Caco-2 (cell line): ENCODE measurements around the gene MEF2C. TPM values are rescaled to one million over a fixed set of nuclear protein-coding genes. Genes with fewer than 3 reads are reported as not detected.
"Not testable (repeated sequence)": the region's sequence is repeated elsewhere in the genome, so short reads cannot be mapped to it uniquely, and the experiment has no call there.

ENCODE experiments used
- BruUV-seq: library from RNA; stranded (reverse); fragments of 400-500 nt; replicated peaks from 2 replicates; lab custom pipeline; 2021; lab: Mats Ljungman, UMichigan
- CTCF ChIA-PET: fragments of 300-600 bp; sonication (Branson Sonifier 250); formaldehyde crosslinking; loops from one replicate; lab custom pipeline; 2022; ENCODE audit warnings: antibody characterized with exemption; lab: Charles Lee
- POLR2A ChIA-PET: fragments of 300-600 bp; sonication (Branson Sonifier 250); formaldehyde crosslinking; loops from one replicate; lab custom pipeline; 2022; ENCODE audit warnings: antibody characterized with exemption; lab: Charles Lee
- DNase-seq, 2 experiments: peaks; one replicate each; pipeline versions ENCODE4 v3.0.0 to v3.0.0-alpha.2; 2020 to 2022
- H3K27me3 ChIP-seq: replicated peaks from 2 replicates; pipeline ENCODE4 v1.6.0; 2011; ENCODE audit warnings: low read length; ENCODE audit not compliant: control insufficient read depth, insufficient read depth
- H3K36me3 ChIP-seq: 2 replicates; pipeline ENCODE4 v1.5.1; 2011; ENCODE audit warnings: low read length; ENCODE audit not compliant: control insufficient read depth, insufficient read depth
- H3K4me1 ChIP-seq: fragments of 250-450 bp; sonication (Bioruptor Pico); 2 replicates; pipeline ENCODE4 v1.5.1; 2020; ENCODE audit warnings: mild to moderate bottlenecking
- H3K4me3 ChIP-seq: 2 replicates; pipeline ENCODE4 v1.5.1; 2011; ENCODE audit warnings: low read depth, mild to moderate bottlenecking, control low read depth, low read length
- H3K9me3 ChIP-seq: fragments of 250-450 bp; sonication (Bioruptor Pico); 2 replicates; pipeline ENCODE4 v1.5.1; 2020; ENCODE audit warnings: mild to moderate bottlenecking, moderate library complexity
- H3K27ac Mint-ChIP-seq: one replicate; pipeline ENCODE4 v1.8.0; 2022; ENCODE audit warnings: mixed read lengths; ENCODE audit not compliant: unreplicated experiment
- H3K27me3 Mint-ChIP-seq: one replicate; pipeline ENCODE4 v1.8.0; 2022; ENCODE audit warnings: mixed read lengths; ENCODE audit not compliant: insufficient read depth, unreplicated experiment
- H3K36me3 Mint-ChIP-seq: one replicate; pipeline ENCODE4 v1.8.0; 2022; ENCODE audit warnings: mild to moderate bottlenecking, mixed read lengths; ENCODE audit not compliant: insufficient read depth, unreplicated experiment
- H3K4me1 Mint-ChIP-seq: one replicate; pipeline ENCODE4 v1.8.0; 2022; ENCODE audit warnings: low read depth, mixed read lengths; ENCODE audit not compliant: unreplicated experiment
- H3K4me3 Mint-ChIP-seq: one replicate; pipeline ENCODE4 v1.8.0; 2022; ENCODE audit warnings: mild to moderate bottlenecking, moderate library complexity, mixed read lengths; ENCODE audit not compliant: unreplicated experiment
- H3K9me3 Mint-ChIP-seq: one replicate; pipeline ENCODE4 v1.8.0; 2022; ENCODE audit warnings: mixed read lengths; ENCODE audit not compliant: unreplicated experiment
- CTCF ChIP-seq, 2 experiments: fragments of 200-600 bp in 1 of 2; IDR thresholded peaks; 1 replicate in 1 of 2; 2 replicates in 1 of 2; pipeline versions ENCODE4 v1.5.1 to v1.8.0; 2011 to 2022; ENCODE audit warnings: antibody characterized with exemption in 1 of 2, control low read depth in 1 of 2, inconsistent platforms in 1 of 2, low read depth in 1 of 2, low read length in 1 of 2, mild to moderate bottlenecking in 1 of 2, moderate library complexity in 1 of 2; ENCODE audit not compliant: insufficient read depth in 1 of 2, severe bottlenecking in 1 of 2, unreplicated experiment in 1 of 2
- intact Hi-C: fragments of 100-400 bp; cut with micrococcal nuclease; formaldehyde crosslinking; loops from one replicate; pipeline ENCODE4 v1.10.0; 2022; ENCODE audit not compliant: unreplicated experiment
- total RNA-seq: library from RNA; stranded (reverse); gene quantifications from 2 replicates; pipeline ENCODE4 v1.2.3, GENCODE V29; 2022

Gene MEF2C
- total RNA-seq, 1 experiment from 2014 or later: 1.5 TPM

- DNase-seq: no peak
- peaks cover 9% of the 10 kb centered on the region; the same call in 1 of the 2 replicates for H3K4me1 ChIP-seq
- H3K36me3 Mint-ChIP-seq: no peaks in the 10 kb centered on the region
- no peaks in the 10 kb centered on the region for H3K27me3 Mint-ChIP-seq
- H3K9me3 ChIP-seq: peaks cover 2% of the 10 kb centered on the region; the same call in 1 of the 2 replicates
- peaks cover 15% of the 10 kb centered on the region for H3K9me3 Mint-ChIP-seq
- intact Hi-C loops: no loop called here
- POLR2A ChIA-PET: no interaction called here
- no peak for TF ChIP-seq CTCF (IDR thresholded peaks at IDR 0.05; ENCODE audit: insufficient read depth in 1 of 2, low read depth in 1 of 2, low read length in 1 of 2, severe bottlenecking in 1 of 2, unreplicated experiment in 1 of 2)
- BruUV-seq: no TSS peak
- no peak overlapping the region for H3K4me3 ChIP-seq
- H3K4me1 Mint-ChIP-seq: no peaks in the 10 kb centered on the region
- no peak overlapping the region for H3K4me3 Mint-ChIP-seq
- H3K27me3 ChIP-seq: no peaks in the 10 kb centered on the region
- H3K36me3 ChIP-seq: no peaks in the 10 kb centered on the region
- no peak overlapping the region for H3K27ac Mint-ChIP-seq
- CTCF ChIA-PET: no interaction called here
Measured at GRCh38 chr5:88861231-88861630, 21.8 kb downstream of the MEF2C start.

DNA sequence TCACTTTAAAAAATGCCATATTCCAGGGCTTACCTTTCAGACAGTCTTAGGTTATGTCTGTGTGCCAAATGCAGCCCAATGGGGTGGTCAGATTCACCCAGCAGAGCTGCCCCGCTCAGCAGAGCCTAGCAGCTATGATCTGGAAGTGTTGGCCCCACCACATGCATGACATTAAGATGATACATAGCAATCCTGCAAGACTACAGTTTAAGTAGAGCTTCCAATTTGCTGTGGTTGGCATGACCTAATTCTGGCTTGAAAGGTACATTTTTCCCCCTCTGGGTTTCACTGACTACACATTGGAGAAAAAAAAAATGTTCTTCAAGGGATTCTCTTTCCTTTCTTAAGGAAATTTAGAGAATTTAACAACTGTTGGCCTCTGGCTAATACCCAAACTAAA, 22.5 kb downstream of the MEF2C start:
- H3K9me3 Mint-ChIP-seq: peaks cover 22% of the 10 kb centered on the region
- TF ChIP-seq CTCF (IDR thresholded peaks at IDR 0.05; ENCODE audit: insufficient read depth in 1 of 2, low read depth in 1 of 2, low read length in 1 of 2, severe bottlenecking in 1 of 2, unreplicated experiment in 1 of 2): no peak
- no peaks in the 10 kb centered on the region for H3K4me1 Mint-ChIP-seq
- H3K27ac Mint-ChIP-seq: no peak overlapping the region
- POLR2A ChIA-PET: no interaction called here
- H3K9me3 ChIP-seq: peaks cover 2% of the 10 kb centered on the region; the same call in 1 of the 2 replicates
- H3K27me3 Mint-ChIP-seq: no peaks in the 10 kb centered on the region
- H3K27me3 ChIP-seq: no peaks in the 10 kb centered on the region
- H3K36me3 Mint-ChIP-seq: no peaks in the 10 kb centered on the region
- H3K4me1 ChIP-seq: peaks cover 9% of the 10 kb centered on the region; the same call in 1 of the 2 replicates
- CTCF ChIA-PET: no interaction called here
- H3K4me3 ChIP-seq: no peak overlapping the region
- H3K36me3 ChIP-seq: no peaks in the 10 kb centered on the region
- intact Hi-C loops: no loop called here
- DNase-seq: no peak
- BruUV-seq: no TSS peak
- no peak overlapping the region for H3K4me3 Mint-ChIP-seq

GRCh38 chr5:88858392-88858791, 24.6 kb downstream of the MEF2C start:
- H3K36me3 ChIP-seq: no peaks in the 10 kb centered on the region
- intact Hi-C loops: no loop called here
- no peaks in the 10 kb centered on the region for H3K27me3 ChIP-seq
- TF ChIP-seq CTCF (IDR thresholded peaks at IDR 0.05; ENCODE audit: insufficient read depth in 1 of 2, low read depth in 1 of 2, low read length in 1 of 2, severe bottlenecking in 1 of 2, unreplicated experiment in 1 of 2): no peak
- Mint-ChIP-seq H3K27me3 (no peaks in the 10 kb centered on the region), H3K9me3 (peaks cover 23% of the 10 kb centered on the region), H3K27ac (no peak overlapping the region), H3K4me1 (no peaks in the 10 kb centered on the region), H3K36me3 (no peaks in the 10 kb centered on the region), H3K4me3 (no peak overlapping the region)
- peaks cover 2% of the 10 kb centered on the region; the same call in 1 of the 2 replicates for H3K9me3 ChIP-seq
- ChIA-PET POLR2A (no interaction called here), CTCF (no interaction called here)
- BruUV-seq: no TSS peak
- no peak for DNase-seq
- H3K4me1 ChIP-seq: peaks cover 9% of the 10 kb centered on the region; the same call in 1 of the 2 replicates
- H3K4me3 ChIP-seq: no peak overlapping the region

DNA sequence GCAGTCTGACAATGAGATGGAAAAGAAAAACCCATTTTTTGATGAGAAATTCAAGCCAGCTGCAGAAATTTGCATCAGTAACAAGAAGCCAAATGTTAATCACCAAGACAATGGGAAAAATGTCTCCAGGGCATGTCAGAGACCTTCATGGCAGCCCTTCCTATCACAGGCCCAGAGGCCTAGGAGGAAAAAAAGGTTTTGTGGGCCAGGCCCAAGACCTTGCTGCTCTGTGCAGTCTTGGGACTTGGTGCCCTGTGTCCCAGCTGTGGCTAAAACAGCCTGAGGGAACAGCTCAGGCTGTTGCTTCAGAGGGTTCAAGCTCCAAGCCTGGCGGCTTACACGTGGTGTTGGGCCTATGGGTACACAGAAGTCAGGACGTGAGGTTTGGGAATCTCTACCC, 26.6 kb downstream of the MEF2C start:
- H3K27ac Mint-ChIP-seq, H3K9me3 ChIP-seq, DNase-seq, H3K36me3 Mint-ChIP-seq, H3K4me1 Mint-ChIP-seq, H3K4me3 Mint-ChIP-seq, POLR2A ChIA-PET, BruUV-seq, H3K27me3 ChIP-seq, CTCF ChIA-PET, H3K27me3 Mint-ChIP-seq, H3K4me3 ChIP-seq, H3K36me3 ChIP-seq, H3K4me1 ChIP-seq, intact Hi-C loops: not testable (repeated sequence)
- H3K9me3 Mint-ChIP-seq: peaks cover 23% of the 10 kb centered on the region
